Kidney tubule cell (primary cell): ENCODE results near the gene MYH6.
"Not testable (repeated sequence)": the region's sequence is repeated elsewhere in the genome, so short reads cannot be mapped to it uniquely, and the experiment has no call there.

Experiments
- DNase-seq: peaks from one replicate; pipeline ENCODE4 v3.0.0-alpha.2; 2018; ENCODE audit warnings: low spot score

The MYH6 gene

DNA sequence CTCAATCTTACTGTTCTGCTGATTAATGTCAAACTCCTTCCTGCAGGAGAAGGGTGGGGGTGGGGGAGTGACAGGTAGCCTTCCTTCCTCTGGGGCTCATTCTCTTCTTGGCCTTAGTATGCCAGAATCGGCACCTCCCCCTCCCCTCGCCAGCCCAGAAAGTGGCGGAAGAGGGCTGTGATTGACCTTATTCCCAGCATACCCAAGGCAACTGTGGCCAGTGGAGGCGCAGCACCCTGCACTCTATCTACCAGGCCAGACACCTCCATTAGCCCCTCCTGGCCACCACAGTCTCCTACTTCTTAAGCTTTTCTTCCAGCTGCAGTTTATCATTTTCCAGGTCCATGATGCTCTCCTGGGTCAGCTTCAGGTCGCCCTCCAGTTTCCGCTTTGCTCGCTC is 15.5 kb downstream of the MYH6 start:
- no peak for DNase-seq

DNA sequence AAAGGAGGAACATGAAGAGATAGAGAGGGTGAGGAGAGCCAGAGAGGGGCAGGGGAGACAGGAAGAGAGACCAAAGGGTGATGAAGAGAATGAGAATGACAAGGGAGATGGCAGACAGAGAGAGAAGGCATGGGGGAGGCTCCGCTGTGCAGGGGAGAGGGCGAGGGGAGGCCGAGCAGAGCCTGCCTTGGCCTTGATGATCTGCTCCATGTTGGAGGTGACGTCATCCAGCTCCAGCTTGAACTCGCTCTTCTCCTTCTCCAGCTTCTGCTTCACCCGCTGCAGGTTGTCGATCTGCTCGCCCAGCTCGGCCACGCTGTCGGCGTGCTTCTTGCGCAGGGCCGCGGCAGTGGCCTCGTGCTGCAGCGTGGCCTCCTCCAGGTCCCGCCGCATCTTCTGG is 18.2 kb downstream of the MYH6 start:
- DNase-seq, result not testable (repeated sequence)

DNA sequence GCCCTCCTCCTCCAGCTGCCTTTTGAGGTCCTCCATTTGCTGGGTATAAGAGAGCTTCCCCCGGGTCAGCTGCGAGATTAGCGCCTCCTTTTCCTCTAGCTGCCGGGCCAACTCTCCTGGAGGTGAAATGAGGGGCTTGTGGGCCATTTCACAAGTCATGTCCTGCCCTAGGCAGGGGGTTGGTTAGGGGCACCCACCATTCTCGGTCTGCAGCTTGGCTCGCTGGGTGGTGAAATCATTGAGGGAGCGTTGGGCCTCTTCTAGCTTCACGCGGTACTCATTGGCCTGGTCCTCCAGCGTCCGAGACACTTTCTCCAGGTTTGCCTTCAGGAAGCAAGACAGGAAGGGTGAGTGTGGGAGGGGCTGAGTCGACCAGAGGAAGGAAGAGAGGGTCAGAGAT is 18.7 kb downstream of the MYH6 start:
- DNase-seq, result no peak

DNA sequence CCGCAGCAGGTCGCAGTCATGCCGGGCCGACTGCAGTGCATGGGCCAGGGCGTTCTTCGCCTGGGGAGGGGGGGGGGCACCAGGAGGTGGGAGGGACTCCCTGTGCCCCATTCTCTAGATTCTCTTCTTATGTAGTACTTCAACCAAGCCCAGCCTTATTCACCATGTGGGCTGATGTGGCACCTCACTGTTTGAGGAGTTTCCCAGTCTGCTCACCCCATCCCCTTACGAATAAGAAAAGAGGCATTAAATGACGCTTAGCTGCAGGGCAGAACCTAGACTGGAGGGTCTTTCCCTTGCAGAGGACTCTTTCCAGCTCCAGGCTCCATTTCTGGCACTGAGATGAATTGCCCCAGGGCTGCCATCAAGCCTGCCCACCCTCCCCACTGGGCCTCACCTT is 19.1 kb downstream of the MYH6 start:
- no peak for DNase-seq

DNA sequence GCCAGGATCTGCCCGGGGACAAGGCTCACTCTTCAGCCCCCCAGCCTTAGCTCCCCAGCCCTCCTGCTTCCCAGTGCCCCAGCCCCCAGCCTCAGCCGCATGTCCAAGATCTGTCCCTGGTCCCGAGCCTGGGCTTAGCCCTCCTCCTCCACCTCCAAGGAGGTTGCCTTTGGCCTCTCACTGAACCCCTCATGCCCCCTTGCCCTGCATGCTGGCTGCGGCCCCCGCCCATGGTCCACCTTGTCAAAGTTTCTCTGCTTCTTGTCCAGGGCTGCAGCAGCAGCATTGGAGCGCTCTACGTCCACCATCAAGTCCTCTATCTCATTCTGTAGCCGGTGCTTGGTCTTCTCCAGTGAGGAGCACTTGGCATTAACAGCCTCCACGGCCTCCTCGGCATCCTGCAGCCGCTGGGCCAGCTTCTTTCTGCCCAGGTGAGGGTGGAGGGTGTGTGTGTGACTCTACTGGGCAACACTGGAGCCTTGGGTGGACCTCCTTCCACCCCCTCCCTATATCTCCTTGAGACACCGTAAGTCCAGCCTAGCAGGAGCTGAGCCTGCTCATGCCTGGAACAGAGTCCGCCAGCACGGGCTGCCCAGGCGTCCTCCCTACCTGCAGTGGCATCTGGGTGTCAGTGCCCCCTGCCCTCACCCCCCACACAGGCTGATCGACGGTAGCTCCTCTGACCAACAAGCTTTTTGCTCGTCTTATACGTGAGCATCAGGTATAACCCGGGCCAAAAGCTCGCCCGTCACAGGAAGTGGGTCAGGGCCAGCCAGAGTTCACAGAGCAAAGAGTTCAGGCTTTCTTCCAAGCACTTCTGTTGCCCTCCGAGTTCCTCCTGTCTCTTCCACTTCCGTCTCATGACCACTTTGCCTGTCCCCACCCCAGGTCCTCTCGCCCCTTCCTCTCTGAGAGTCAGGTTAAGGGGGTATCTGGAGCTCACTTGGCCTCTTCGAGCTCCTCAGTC is 19.9 kb downstream of the MYH6 start:
- no peak for DNase-seq

DNA sequence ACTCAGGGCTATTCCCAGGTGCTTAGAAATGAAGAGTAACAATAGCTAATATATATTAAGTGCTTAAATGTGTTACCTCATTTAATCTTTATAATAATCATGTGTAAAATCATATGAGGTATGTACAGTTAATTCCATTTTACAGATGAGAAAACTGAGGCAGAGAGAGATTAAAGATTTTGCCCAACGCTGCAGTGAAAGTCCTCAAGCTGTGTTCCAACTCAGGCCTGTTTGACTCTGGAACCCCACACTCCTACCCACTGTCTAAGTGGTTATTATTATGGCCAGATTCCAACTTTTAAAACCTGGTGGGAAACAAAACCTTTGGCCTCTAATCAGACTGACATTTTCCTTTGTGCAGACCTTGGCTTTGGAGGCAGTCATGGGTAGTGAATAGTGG is 21.1 kb downstream of the MYH6 start:
- DNase-seq, result no peak

DNA sequence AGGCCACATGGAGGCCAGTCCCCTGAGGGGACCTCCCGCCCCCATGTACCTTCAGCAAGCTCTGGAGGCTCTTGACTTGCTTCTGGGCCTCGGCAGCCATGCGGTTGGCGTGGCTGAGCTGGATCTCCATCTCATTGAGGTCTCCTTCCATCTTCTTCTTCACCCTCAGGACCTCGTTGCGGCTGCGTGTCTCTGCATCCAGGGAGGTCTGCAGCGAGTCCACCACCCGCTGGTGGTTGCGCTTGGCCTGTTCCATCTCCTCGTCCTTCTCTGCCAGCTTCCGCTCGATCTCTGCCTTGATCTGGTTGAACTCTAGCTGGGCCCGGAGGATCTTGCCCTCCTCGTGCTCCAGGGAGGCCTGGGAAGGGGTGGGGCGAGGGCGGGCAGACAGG is 21.8 kb downstream of the MYH6 start:
- DNase-seq, result not testable (repeated sequence)

DNA sequence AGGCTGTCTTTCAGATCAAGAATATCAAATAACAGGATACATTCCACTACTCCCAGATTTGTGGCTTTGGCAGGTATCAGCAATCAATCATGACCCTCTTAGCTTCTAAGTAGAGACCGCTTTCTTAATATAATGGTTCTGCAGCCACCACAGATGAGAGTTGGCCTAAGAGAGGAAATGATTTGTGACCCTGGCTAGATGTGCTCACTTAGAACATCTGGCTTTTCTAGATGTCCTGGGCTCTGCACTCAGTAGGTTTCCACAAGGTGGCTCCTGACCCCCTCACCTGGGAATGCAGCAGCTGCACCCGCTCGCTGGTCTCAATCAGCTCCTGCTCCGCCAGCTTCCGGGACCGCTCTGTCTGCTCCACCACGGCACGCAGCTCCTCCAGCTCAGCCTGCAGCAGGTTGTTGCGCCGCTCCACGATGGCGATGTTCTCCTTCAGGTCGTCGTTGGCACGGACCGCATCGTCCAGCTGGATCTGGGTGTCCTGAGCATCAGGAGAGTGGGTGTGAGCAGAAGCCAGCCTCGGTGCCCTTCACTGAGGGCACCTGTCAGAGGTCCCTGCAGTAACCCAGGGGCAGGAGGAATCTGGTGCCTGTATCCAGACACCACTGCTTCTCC is 22.3 kb downstream of the MYH6 start:
- DNase-seq, result no peak

DNA sequence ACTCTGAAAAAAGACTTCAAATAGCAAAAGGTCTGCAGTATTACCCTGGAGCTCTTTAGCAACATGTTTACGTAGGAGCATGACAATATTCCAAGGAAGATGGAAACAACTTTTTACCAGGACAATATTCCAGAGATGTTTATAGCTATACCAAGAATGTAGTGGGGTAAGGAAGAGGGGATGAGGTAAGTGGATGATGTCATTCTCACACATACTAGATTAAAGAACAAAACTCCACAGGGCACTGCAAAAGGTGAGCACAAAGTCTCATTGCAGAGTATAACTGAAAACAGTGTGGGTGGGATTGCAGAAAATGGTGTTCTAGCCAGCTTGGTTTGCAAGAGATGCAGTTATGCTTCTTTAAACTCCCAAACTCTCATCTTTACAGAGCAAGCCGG is 22.8 kb downstream of the MYH6 start:
- DNase-seq, result no peak

DNA sequence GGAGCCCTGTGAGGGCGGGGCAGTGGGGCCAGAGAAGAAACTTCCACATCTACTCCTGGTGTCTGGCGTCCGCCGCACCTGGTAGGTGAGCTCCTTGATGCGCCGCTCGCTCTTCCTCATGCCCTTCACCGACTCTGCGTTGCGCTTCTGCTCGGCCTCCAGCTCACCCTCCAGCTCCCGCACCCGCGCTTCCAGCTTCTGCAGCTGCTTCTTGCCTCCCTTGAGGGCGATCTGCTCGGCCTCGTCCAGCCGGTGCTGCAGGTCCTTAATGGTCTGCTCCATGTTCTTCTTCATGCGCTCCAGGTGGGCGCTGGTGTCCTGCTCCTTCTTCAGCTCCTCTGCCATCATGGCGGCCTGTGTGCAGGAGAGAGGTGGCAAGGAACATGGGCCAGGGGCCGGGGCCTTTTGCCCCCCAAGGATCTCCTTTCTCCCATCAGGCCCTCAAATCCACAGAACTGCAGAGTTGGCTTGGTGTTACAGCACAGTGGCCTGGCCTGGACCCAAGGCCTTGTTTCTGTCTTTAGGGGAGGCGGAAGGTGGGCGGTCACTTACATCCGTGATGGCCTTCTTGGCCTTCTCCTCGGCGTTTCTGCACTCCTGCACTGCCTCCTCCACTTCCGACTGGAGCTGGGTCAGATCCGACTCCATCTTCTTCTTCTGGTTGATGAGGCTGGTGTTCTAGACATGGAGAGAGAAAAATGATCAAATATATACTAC is 23.6 kb downstream of the MYH6 start:
- DNase-seq, result no peak

DNA sequence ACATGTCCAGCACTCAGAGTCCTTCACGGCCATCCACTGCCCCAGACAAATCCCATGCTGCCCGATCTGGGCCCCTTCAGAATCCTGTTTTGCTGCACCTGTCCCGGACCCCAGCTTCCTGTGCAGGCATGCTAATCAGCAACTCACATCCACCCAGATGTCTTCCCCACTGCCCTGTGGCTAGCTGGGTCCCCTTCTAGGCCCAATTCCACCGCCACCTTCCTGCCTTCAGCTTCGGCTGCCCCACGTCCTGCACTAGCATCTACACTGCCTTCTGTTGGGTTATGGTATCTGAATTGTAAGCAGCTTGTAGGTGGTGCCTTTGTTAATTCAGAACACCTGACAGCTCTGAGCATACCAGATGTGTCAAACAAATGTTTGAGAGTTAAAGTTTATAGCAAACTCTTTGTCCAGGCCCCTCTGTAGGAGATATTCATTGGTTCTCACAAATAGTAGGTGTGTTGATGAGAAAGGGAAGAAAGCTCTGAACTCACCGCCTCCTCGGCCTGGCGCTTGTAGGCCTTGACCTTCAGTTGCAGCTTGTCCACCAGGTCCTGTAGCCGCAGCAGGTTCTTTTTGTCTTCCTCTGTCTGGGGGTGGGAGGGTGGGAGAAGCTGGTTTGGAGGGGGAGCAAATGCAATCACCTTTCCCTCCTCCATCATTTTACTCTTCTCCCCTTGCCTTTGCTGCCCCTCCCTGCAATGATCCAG is 25.2 kb downstream of the MYH6 start:
- no peak for DNase-seq

DNA sequence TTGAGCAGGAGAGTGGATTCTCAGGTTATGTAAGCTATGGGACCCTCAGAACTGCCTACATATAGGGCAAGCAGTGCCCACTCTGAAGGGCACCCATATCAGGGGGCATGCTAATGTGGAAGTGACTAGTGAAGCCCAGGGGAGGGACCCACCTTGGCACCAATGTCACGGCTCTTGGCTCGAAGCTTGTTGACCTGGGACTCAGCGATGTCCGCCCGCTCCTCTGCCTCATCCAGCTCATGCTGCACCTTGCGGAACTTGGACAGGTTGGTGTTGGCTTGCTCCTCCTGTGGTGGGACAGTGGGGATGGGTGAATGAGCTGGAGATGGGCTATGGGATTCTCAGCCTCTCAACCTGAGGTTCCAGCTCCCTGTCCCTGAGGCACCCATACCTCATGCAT is 25.8 kb downstream of the MYH6 start:
- no peak for DNase-seq

DNA sequence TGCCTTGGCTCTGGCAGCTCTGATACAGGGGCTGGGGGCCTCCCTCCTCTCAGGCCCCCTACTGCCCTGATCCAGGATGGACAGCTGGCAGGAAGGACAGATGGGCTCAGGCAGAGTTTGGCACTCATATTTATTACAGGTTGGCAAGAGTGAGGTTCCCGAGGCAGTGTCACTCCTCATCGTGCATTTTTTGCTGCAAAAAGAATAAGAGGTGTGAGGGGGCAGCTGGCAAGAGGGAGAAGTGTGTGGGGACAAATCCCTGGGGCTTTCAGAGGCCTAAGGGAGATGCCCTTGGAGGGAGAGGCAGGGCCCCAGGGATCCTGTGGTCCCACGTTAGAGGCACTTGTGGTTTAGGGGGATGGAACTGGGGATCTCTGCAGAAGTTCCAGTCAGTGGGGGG is 26.2 kb downstream of the MYH6 start:
- DNase-seq, result no peak

DNA sequence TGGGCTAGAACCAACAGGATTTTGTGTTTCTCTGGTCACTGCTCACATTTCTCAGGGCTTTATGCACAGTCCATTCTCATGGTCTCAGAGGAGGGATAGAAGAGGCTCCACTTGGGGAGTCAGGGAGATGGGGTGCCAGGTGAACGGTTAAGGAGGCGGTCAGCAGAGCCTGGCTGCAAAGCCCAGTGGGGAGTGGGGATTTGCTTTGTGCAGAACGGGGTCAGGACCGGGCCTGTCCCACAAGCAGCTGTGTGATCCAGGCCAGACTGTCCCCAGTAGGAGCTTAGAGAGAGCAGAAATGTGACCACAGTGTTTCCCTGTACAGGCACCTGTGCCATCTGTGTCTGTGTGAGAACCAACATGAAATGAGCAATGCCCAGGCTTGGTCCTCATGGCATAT is 27.1 kb downstream of the MYH6 start:
- DNase-seq, result no peak

DNA sequence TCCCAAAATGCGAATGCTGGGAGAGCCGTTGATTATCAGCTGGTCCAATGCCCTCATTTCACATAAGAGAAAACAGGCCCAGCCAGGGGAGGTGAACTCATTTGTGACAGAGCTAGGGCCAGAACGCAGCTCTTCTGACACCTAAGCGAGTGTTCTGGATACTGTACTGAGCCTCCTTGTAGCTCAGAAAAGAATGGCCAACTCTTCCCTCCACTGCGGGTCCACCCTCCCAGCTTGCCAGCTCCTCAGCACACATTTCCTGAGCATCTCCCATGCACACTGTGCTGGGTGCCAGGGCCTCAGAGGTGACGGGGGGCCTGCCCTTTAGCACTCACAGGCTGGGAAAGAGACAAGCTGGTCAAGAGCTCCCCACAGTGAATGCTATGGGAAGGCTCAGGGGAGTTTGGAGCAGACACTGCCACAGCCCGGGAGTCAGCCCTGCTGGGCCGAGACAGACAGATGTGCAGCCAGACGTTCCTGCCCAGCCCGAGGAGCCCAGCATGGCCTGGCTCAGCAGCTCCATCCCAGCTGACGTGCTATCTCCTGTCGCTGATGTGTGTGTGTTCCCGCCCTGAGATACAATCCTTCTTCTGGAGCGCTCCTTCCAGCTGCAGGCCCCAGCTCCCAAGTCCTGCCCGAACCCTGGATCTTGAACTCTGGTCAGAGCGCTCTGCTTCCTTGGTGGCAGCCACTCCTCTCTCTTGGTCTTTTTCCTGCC is 27.7 kb downstream of the MYH6 start:
- no peak for DNase-seq

DNA sequence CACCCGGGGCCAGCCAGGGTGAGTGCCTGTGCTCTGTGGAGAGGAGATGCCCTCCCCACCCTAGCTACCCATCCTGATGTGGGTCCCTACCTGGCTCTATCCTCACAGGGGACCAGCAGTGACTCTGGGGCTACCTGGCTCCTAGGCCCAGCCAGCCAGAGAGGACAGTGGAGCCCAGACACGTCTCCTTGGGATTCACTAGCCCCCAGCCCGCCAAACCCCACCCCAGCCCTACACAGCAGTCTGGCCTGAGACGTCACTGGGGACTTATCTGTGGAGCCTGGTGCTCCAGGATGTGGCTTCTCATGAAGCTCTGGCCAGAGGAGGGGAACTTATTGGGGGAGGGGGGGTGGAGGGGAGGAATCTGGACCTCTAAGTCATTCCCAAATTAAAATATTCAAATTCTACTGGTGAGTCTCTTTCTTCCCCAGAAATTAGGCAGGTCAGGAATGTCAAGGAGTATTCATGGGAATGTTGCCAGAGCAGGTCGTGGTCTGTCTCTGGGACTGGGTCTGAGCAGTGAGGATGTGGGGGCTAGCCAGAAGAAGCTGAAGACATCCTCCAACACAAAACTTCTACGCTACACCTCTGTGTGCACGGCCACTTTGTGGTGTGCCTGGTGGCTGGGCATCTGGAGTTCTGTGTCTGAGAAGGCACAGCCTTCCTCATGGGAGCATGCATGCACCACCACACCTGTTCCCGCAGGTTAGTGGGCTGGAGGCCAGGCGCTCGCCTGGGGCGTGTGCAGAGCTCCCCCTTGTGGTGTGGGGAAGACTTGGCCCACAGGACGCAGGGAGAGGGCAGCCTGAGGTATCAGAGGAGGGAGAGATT is 28.5 kb downstream of the MYH6 start:
- peak; percentile 67 for DNase-seq

DNA sequence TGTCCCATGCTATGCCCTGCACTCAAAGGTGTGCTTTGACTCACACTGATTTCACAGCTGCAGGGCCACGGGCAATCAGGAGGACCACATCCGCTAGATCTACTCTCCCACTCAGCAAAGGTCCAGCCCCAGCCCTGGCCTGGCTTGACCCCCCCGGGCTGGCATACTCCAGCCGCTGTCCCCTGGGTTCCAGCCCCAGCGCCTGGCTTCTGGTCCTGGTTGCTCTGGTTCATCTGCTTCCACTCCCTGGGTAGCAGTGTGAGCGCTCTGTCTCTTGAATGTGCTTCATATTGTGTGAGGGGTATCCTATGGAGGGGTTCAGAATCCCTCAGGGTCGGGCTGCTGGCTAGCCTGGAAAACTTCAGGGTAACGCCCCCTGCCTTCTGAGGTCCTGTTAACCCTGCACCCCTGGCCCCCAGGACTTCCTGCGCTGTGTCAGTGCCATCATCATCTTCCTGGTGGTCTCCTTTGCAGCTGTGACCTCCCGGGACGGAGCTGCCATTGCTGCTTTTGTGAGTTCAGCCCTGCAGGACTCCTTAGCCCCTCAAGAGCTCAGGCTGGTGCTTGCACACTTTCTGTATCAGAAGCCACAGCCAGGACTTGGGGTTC is 29.4 kb downstream of the MYH6 start:
- DNase-seq, result no peak

DNA sequence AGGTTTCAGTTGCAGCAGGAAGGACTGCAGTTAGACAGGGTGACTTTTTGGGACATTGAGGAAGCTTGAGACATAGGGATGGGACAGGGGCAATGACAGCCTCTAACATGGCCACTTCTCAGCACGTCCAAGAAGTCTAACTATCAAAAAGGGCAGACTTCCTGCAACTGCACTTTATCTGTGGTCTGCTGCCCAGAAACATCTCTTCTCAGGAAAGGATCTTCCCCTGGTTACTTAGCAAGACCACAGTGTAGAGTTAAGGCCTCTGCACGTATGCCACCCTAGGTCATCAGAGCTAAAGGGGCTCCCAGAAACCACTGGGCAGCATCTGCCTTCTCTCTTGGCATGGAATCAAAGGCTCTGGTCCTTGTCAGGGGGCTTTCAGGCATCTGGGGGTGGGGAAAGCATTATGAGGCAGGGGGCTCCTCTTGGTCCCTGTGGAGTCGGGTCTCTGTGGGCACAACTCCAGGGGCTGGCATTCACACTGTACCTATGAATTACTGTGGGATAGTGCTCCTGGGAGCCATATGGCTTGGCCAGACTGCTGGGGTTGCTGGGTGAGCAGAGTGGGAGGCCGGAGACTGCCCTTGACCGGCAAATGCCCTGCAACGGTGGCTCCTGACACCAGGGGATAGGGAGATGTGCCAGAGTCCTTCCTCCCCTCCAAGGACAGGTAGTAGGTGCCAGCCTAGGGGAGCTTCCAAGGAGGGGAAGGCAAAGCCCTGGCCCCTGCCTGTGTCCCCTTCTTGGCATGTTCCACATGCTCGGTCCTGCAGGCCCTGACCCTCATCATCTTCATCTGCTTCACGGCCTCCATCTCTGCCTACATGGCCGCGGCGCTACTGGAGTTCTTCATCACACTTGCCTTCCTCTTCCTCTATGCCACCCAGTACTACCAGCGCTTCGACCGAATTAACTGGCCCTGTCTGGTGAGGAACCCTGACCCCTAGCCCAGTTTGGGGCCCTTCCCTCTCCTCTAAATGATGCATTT is 30.2 kb downstream of the MYH6 start:
- no peak for DNase-seq

DNA sequence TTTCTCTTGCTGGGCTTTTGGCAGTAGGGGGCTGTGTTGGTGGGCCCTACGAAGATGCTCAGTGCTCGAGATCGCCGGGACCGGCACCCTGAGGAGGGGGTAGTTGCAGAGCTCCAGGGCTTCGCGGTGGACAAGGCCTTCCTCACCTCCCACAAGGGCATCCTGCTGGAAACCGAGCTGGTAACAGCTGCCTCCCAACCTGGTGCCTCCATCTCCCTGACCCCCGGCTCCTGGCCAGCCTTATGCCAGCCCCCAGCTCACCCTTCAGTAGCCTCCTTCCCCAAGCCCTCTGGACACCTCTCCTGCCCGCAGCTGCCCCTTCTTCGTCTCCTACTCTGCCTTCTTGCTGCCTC is 30.9 kb downstream of the MYH6 start:
- no peak for DNase-seq
